Measurements from ENCODE around the gene NXT1.

Gene NXT1

GRCh38 chr20:23361476-23362391 lies 11.1 kb downstream of the NXT1 start, which contains the start of gene GZF1:
Gene GZF1, plus strand, starts transcription at chr20:23362182. Its CDS starts 2,202 bp downstream, at chr20:23364384.
- peak; percentile 98 for DNase-seq

GRCh38 chr20:23362392-23363256 lies 12.0 kb downstream of the NXT1 start:
- no peak for DNase-seq

GRCh38 chr20:23363257-23363649 lies 12.7 kb downstream of the NXT1 start:
- DNase-seq = no peak

- DNase-seq = no peak
Observed at GRCh38 chr20:23365390-23366165, 15.0 kb downstream of the NXT1 start.

GRCh38 chr20:23366384-23366783 lies 15.8 kb downstream of the NXT1 start:
- DNase-seq = no peak

- no peak for DNase-seq
Observed at GRCh38 chr20:23367770-23368169, 17.2 kb downstream of the NXT1 start.

GRCh38 chr20:23368316-23369071 lies 17.9 kb downstream of the NXT1 start:
- DNase-seq = no peak

- no peak for DNase-seq
Observed at GRCh38 chr20:23369072-23369823, 18.7 kb downstream of the NXT1 start.

- no peak for DNase-seq
Observed at GRCh38 chr20:23370274-23370673, 19.7 kb downstream of the NXT1 start.

- DNase-seq = no peak
Observed at GRCh38 chr20:23370873-23371272, 20.3 kb downstream of the NXT1 start.

GRCh38 chr20:23371496-23371895 lies 20.9 kb downstream of the NXT1 start:
- no peak for DNase-seq

GRCh38 chr20:23374441-23374840 lies 23.9 kb downstream of the NXT1 start:
- no peak for DNase-seq

- DNase-seq = no peak
Observed at GRCh38 chr20:23375827-23376226, 25.2 kb downstream of the NXT1 start.

- no peak for DNase-seq
Observed at GRCh38 chr20:23379772-23380171, 29.2 kb downstream of the NXT1 start.

GRCh38 chr20:23381876-23382275 lies 31.3 kb downstream of the NXT1 start:
- DNase-seq = no peak

- no peak for DNase-seq
Observed at GRCh38 chr20:23386304-23387117, 35.9 kb downstream of the NXT1 start.

- no peak for DNase-seq
Observed at GRCh38 chr20:23387118-23387443, 36.5 kb downstream of the NXT1 start.

- no peak for DNase-seq
Observed at GRCh38 chr20:23390091-23390774, 39.6 kb downstream of the NXT1 start.

- DNase-seq = no peak
Observed at GRCh38 chr20:23391707-23392310, 41.2 kb downstream of the NXT1 start.

All from fibroblast of skin of right quadriceps (primary cell).